Activated gamma-delta T cell treated with Interleukin-2 at 50 U/mL for 16 hours (primary cell): ENCODE data around the gene KLRC3.
"Not testable (repeated sequence)": the region's sequence is repeated elsewhere in the genome, so short reads cannot be mapped to it uniquely, and the experiment has no call there.

Experiments
- DNase-seq: peaks from one replicate; pipeline ENCODE4 v3.0.0-alpha.2; 2020

The KLRC3 gene

DNA sequence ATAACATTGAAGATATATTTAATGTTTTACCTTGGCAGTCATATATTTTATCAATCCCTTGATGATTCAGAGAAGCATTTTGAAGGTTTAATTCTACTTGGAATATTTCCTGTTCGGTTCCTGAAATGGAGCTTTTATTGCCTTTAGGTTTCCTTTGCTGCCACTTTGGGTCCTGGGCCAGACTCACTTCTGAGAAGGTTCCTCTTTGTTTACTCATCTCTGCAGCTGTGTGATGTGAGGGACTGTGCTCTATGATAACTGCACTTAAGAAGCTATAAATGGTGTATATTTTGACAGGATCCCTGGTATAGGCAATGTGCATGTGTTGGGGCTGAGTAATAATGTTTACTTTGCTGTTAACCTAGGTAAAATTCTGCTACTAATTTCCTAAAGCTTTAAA is at the start of gene KLRC3:
Gene KLRC3 (minus strand): TSS at position 262 of the 400 bp plus-strand sequence. CDS start 45 bp downstream, at position 217.
- not testable (repeated sequence) for DNase-seq

- DNase-seq: no peak
Measured at GRCh38 chr12:10469701-10470100, 49.3 kb upstream of the KLRC3 start.

DNA sequence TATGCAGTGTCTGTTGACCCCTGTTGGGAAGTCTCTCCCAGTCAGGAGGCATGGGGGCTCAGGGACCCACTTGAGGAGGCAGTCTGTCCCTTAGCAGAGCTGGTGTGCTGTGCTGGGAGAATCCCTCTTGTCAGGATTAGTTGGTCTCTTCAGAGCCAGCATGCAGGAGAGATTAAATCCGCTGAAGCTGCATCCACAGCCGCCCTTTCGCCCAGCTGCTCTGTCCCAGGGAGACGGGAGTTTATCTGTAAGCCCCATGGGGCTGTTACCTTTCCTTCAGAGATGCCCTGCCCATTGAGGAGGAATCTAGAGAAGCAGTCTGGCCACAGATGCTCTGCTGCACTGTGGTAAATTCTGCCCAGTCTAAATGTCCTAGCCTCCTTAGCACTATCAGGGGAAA is 45.9 kb upstream of the KLRC3 start:
- DNase-seq: no peak

GRCh38 chr12:10457760-10458159 is 37.4 kb upstream of the KLRC3 start:
- no peak for DNase-seq

GRCh38 chr12:10456856-10457255 is 36.5 kb upstream of the KLRC3 start:
- no peak for DNase-seq

GRCh38 chr12:10455766-10456165 is 35.4 kb upstream of the KLRC3 start:
- no peak for DNase-seq

- DNase-seq: no peak
Measured at GRCh38 chr12:10454531-10454930, 34.1 kb upstream of the KLRC3 start.

DNA sequence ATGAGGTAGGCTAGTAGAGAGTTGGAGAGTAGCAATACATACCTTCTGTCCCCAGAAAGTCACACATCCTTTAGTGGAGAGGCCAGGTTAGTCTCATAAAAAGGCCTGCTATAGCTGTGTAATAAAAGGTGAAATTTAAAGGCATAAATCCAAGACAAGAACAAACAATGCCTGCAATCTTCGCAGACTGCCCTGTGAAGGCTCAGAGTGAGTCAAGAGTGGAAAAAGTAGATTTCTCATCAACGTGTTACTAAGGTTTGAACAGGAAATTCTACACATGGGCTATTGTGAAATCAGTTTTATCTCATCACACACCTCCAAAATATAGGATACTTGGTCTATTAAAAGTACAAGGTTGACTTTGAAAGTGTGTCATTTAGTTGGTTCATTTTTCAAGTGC is 32.8 kb upstream of the KLRC3 start, which contains the start of gene KLRC1:
Gene KLRC1 (minus strand): TSS at position 222 of the 400 bp plus-strand sequence. CDS start 2,221 bp downstream, outside the sequence.
- no peak for DNase-seq

DNA sequence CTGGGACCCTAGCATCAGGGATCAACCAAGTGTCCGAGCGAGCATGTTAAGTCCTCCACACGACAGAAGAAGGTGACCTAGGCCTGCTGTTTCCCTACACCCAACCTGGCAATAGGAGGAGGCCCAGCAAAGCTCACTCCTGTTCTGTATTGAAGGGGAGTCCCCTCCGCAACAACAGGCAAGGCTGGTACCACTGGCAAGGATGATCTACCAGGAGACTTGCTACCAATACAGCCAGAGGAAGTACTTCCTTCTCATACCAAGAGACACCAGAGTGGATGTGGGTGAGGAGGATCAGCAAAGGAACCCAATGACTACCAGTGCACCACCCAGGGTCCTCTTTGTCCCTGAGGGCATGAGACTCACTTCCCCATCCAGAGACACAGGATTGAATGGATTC is 27.8 kb upstream of the KLRC3 start:
- no peak for DNase-seq

- not testable (repeated sequence) for DNase-seq
Measured at GRCh38 chr12:10446052-10446451, 25.7 kb upstream of the KLRC3 start.

DNA sequence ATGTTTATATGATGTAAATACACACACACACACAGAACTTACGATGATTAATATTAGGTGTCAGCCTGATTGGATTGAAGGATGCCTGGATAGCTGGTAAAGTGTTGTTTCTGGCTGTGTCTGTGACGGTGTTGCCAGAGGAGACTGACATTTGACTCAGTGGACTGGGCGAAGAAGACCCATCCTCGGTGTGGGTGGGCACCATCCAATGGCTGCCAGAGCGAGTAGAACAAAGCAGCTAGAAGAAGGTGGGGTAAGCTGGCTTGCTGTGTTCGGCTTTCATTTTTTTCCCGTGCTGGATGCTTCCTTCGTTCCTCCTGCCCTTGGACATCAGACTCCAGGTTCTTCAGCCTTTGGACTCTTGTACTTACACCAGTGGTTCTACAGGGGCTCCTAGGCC is 20.7 kb upstream of the KLRC3 start:
- DNase-seq: not testable (repeated sequence)

GRCh38 chr12:10439608-10440274 is 19.3 kb upstream of the KLRC3 start:
- not testable (repeated sequence) for DNase-seq

DNA sequence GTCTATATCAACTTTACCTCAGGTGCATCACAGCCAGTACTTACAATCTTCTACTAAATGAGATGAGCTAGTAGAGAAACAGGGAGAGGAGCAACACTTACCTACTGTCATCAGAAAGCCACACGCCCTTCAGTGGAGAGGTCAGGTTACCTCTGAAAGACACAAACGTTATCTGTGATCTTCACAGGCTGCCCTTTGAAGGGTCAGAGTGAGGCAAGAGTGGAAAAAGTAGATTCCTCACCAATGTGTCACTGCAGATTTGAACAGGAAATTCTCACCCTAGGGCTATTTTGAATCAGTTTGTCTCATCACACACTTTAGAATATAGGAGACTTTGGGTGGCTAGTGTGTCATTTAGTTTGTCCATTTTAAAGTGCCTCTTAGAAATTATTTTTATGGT is 17.2 kb upstream of the KLRC3 start:
- DNase-seq: not testable (repeated sequence)

DNA sequence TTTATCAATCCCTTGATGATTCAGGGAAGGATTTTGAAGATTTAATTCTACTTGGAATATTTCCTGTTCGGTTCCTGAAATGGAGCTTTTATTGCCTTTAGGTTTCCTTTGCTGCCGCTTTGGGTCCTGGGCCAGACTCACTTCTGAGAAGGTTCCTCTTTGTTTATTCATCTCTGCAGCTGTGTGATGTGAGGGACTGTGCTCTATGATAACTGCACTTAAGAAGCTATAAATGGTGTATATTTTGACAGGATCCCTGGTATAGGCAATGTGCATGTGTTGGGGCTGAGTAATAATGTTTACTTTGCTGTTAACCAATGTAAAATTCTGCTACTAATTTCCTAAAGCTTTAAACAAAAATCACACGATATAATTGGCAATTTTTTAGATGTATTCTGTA is 15.4 kb upstream of the KLRC3 start, which contains the start of gene KLRC2:
Gene KLRC2 (minus strand): TSS at position 195 of the 400 bp plus-strand sequence. CDS start 24 bp downstream, at position 171.
- DNase-seq: peak; percentile 11

GRCh38 chr12:10430623-10431022 is 10.2 kb upstream of the KLRC3 start:
- not testable (repeated sequence) for DNase-seq

DNA sequence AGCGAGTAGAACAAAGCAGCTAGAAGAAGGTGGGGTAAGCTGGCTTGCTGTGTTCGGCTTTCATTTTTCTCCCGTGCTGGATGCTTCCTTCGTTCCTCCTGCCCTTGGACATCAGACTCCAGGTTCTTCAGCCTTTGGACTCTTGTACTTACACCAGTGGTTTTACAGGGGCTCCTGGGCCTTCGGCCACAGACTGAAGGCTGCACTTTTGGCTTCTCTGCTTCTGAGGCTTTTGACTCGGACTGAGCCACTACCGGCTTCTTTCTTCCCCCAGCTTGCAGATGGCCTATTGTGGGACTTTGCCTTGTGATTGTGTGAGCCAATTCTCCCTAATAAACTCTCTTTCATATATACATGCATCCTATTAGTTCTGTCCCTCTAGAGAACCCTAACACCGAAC is 5.5 kb upstream of the KLRC3 start:
- not testable (repeated sequence) for DNase-seq

DNA sequence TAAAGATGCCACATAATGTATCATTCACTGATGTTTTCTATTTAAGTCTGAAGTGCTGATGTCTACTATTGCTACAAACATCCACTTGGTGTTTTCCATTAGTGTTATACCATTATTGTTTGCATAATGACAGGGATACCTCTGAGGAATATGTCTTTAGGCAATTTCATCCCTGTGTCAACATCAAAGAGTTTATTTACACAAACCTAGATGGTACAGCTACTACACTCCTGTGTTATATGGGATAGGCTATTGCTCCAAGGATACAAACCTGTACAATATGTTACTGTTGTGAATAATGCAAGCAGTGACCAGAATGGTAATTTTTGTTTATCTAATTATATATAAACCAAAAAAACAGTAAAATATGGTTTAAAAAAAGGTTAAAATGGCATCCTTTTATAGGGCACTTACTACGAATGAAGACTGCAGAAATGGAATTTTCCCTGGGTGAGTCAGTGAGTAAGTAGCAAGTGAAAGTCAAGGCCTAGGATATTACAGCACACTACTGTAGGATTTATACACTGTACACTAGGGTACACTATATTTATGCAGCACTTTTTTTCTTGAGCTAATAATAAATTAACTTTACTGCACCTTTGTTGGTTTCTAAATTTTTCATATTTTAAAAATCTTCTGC is 4.0 kb upstream of the KLRC3 start:
- DNase-seq: not testable (repeated sequence)

DNA sequence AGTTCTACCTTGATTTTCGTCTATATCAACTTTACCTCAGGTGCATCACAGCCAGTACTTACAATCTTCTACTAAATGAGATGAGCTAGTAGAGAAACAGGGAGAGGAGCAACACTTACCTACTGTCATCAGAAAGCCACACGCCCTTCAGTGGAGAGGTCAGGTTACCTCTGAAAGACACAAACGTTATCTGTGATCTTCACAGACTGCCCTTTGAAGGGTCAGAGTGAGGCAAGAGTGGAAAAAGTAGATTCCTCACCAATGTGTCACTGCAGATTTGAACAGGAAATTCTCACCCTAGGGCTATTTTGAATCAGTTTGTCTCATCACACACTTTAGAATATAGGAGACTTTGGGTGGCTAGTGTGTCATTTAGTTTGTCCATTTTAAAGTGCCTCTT is 1.8 kb upstream of the KLRC3 start:
- DNase-seq: not testable (repeated sequence)

DNA sequence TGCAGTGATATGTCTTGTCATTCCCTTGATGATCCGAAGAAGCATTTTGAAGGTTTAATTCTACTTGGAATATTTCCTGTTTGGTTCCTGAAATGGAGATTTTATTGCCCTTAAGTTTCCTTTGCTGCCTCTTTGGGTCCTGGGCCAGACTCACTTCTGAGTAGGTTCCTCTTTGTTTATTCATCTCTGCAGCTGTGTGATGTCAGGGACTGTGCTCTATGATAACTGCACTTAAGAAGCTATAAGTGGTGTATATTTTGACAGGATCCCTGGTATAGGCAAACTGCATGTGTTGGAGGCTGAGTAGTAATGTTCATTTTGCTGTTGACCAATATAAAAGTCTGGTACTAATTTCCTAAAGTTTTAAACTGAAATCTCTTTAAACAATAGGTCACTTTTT is 11.0 kb downstream of the KLRC3 start, which contains the start of gene KLRC4:
Gene KLRC4 (minus strand): TSS at position 366 of the 400 bp plus-strand sequence. CDS start 182 bp downstream, at position 184.
- no peak for DNase-seq

DNA sequence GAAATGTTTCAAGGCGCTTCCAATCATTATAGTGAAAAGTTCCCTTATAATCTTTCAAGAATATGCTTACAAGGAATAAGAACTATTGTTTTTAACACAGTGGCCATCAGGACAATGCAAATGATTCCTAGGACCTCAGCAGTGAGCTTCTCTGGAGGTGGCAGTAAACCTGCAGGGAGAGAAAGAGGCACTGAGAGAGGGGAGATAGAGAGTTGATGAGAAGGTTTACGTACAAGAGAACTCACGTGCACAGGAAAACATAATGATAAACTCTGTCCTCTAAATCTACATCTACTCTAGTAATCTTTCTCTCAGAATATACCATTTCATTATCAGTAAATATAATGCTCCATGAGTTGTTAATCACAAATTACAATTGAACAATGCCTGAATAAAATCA is 11.6 kb downstream of the KLRC3 start:
- no peak for DNase-seq

DNA sequence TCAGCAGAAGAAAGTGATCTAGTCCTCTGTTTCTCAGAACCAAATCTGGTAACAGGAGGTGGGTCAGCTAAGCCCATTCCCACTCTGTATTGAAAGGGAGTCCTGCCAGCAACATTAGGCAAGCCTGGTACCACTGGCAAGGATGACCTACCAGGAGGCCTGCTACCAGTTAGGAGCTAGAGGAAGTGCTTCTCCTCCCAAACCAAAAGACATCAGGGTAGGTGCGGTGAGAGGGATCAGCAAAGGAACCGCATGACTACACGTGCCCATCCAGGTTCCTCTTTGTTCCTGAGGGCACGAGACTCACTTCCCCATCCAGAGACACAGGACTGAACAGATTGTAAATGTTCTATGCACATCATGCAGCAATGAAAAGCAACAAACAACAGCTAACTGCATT is 13.7 kb downstream of the KLRC3 start:
- no peak for DNase-seq

GRCh38 chr12:10405294-10405693 is 15.1 kb downstream of the KLRC3 start:
- DNase-seq: no peak

DNA sequence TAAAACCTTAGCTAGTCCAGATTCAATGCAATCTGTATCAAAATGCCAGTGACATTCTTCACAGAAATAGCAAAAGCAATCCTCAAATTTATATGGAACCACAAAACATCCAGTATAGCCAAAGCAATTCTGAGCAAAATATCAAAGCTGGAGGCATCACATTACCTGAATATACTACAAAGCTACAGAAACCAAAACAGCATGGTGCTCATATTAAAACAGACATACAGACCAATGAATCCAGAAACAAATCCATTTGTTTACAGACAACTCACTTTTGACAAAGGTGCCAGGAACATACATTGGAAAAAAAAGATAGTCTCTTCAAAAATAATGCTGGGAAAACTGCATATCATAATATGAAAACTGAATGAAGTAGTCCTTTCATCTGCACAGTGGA is 15.6 kb downstream of the KLRC3 start:
- no peak for DNase-seq

DNA sequence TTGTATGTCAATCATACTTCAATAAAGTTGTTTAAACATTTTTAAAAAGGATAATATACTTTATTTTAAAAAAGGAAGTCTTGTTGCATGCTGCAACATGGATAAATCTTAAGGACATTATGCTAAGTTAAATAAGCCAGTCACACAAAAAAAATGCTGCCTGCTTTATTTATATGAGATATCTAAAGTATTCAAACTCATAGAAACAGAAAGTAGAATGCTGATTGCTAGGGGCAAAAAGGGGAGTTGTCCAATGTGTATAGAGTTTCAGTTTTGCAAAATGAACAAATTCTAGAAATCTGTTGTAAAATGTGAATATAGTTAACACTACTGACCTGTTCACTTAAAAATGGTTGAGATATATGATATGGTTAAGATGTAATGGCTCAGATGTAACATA is 19.6 kb downstream of the KLRC3 start:
- DNase-seq: no peak
